ENCODE results near the gene ETS1. TPM values are rescaled to one million over a fixed set of nuclear protein-coding genes. Genes with fewer than 3 reads are reported as not detected.

Gene ETS1
- total RNA-seq, 1 experiment from 2014 or later = 1.1 TPM

GRCh38 chr11:128415539-128415938, 171.8 kb downstream of the ETS1 start:
- DNase-seq = no peak
- TF ChIP-seq, protein P1, sequence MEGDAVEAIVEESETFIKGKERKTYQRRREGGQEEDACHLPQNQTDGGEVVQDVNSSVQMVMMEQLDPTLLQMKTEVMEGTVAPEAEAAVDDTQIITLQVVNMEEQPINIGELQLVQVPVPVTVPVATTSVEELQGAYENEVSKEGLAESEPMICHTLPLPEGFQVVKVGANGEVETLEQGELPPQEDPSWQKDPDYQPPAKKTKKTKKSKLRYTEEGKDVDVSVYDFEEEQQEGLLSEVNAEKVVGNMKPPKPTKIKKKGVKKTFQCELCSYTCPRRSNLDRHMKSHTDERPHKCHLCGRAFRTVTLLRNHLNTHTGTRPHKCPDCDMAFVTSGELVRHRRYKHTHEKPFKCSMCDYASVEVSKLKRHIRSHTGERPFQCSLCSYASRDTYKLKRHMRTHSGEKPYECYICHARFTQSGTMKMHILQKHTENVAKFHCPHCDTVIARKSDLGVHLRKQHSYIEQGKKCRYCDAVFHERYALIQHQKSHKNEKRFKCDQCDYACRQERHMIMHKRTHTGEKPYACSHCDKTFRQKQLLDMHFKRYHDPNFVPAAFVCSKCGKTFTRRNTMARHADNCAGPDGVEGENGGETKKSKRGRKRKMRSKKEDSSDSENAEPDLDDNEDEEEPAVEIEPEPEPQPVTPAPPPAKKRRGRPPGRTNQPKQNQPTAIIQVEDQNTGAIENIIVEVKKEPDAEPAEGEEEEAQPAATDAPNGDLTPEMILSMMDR (IDR thresholded peaks at IDR 0.05; ENCODE audit: insufficient read depth in 1 of 2, low read depth in 1 of 2, low read length in 1 of 2, severe bottlenecking in 1 of 2, unreplicated experiment in 1 of 2) = no peak
- Mint-ChIP-seq H3K27me3 (ENCODE audit: insufficient read depth, unreplicated experiment) (peaks cover 8% of the 10 kb centered on the region), H3K4me3 (ENCODE audit: unreplicated experiment) (no peak overlapping the region), H3K4me1 (ENCODE audit: low read depth, unreplicated experiment) (no peaks in the 10 kb centered on the region), H3K9me3 (ENCODE audit: unreplicated experiment) (no peaks in the 10 kb centered on the region), H3K36me3 (ENCODE audit: insufficient read depth, unreplicated experiment) (no peaks in the 10 kb centered on the region), H3K27ac (ENCODE audit: unreplicated experiment) (no peak overlapping the region)
- intact Hi-C loops (cut with micrococcal nuclease; ENCODE audit: unreplicated experiment) = no loop called here
- H3K4me3 ChIP-seq (ENCODE audit: low read depth, low read length) = no peak overlapping the region
- ChIA-PET POLR2A (no interaction called here), CTCF (no interaction called here)
- H3K36me3 ChIP-seq (ENCODE audit: control insufficient read depth, insufficient read depth, low read length) = no peaks in the 10 kb centered on the region
- H3K9me3 ChIP-seq = no peaks in the 10 kb centered on the region
- no peaks in the 10 kb centered on the region for H3K27me3 ChIP-seq (replicated peaks; ENCODE audit: control insufficient read depth, insufficient read depth, low read length)
- no TSS peak for BruUV-seq (replicated peaks)
- no peaks in the 10 kb centered on the region for H3K4me1 ChIP-seq

DNA sequence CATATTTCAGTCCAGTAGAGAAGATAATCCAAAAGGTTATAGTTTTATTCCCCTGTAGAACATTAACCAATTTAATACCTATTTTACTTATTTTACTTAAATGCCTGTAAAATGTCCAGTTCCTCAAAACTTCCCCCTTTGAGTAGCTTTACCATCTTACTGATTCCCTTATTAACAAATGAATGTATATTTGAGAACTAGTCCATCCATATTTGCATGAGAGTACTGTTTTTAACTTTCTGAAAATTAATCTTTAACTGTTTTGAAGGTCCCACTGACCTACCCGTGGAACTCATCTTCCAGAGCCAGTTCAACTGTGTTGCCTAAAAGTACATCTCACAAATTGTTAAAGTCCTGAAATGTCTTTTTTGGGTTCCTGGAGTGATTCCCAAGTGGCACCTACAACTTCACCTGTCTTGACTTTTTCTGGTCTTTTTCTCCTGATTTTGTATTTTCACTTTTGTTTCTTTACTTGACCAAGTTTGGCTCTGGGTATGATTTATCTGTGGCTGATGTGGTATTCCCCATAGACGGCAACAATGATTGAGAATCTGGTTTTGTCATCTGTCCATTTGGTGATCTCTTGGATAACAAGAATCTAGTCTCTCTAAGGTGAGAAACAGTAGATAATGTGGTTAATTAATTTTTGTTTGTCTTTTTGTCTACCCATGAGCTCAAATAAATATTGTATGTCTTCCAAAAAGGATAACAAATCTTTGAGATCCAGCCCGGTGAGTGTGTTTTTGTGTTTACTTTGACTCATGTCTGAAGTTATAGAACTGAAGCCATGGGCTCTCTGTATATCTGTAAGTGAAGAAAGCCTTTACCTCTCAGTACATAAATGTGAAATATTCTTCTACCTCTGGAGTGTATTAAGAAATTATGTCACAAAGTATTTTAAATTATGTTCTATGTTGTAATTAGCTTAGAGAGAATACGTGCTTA, 174.2 kb downstream of the ETS1 start:
- BruUV-seq (replicated peaks) = no TSS peak
- intact Hi-C loops (cut with micrococcal nuclease; ENCODE audit: unreplicated experiment) = no loop called here
- ChIA-PET POLR2A (no interaction called here), CTCF (no interaction called here)
- TF ChIP-seq, protein P1 (IDR thresholded peaks at IDR 0.05; ENCODE audit: insufficient read depth in 1 of 2, low read depth in 1 of 2, low read length in 1 of 2, severe bottlenecking in 1 of 2, unreplicated experiment in 1 of 2) = no peak
- no peaks in the 10 kb centered on the region for H3K4me1 Mint-ChIP-seq (ENCODE audit: low read depth, unreplicated experiment)
- Histone ChIP-seq H3K27me3 (replicated peaks; ENCODE audit: control insufficient read depth, insufficient read depth, low read length) (no peaks in the 10 kb centered on the region), H3K4me1 (no peaks in the 10 kb centered on the region), H3K36me3 (ENCODE audit: control insufficient read depth, insufficient read depth, low read length) (no peaks in the 10 kb centered on the region), H3K4me3 (ENCODE audit: low read depth, low read length) (no peak overlapping the region), H3K9me3 (no peaks in the 10 kb centered on the region)
- no peak overlapping the region for H3K4me3 Mint-ChIP-seq (ENCODE audit: unreplicated experiment)
- no peaks in the 10 kb centered on the region for H3K36me3 Mint-ChIP-seq (ENCODE audit: insufficient read depth, unreplicated experiment)
- no peak for DNase-seq
- no peak overlapping the region for H3K27ac Mint-ChIP-seq (ENCODE audit: unreplicated experiment)
- no peaks in the 10 kb centered on the region for H3K9me3 Mint-ChIP-seq (ENCODE audit: unreplicated experiment)
- peaks cover 18% of the 10 kb centered on the region for H3K27me3 Mint-ChIP-seq (ENCODE audit: insufficient read depth, unreplicated experiment)

GRCh38 chr11:128411812-128412211, 175.5 kb downstream of the ETS1 start:
- H3K4me1 ChIP-seq = no peaks in the 10 kb centered on the region
- Mint-ChIP-seq H3K4me1 (ENCODE audit: low read depth, unreplicated experiment) (no peaks in the 10 kb centered on the region), H3K4me3 (ENCODE audit: unreplicated experiment) (no peak overlapping the region), H3K36me3 (ENCODE audit: insufficient read depth, unreplicated experiment) (no peaks in the 10 kb centered on the region), H3K27ac (ENCODE audit: unreplicated experiment) (no peak overlapping the region), H3K27me3 (ENCODE audit: insufficient read depth, unreplicated experiment) (peaks cover 17% of the 10 kb centered on the region), H3K9me3 (ENCODE audit: unreplicated experiment) (no peaks in the 10 kb centered on the region)
- BruUV-seq (replicated peaks) = no TSS peak
- H3K9me3 ChIP-seq = no peaks in the 10 kb centered on the region
- no peaks in the 10 kb centered on the region for H3K27me3 ChIP-seq (replicated peaks; ENCODE audit: control insufficient read depth, insufficient read depth, low read length)
- ChIA-PET POLR2A (no interaction called here), CTCF (interaction anchor here (0.6 kb wide), 1 partner anchor 183 kb away, joined by 4 read pairs; no protein-coding TSS in a partner anchor)
- no peak overlapping the region for H3K4me3 ChIP-seq (ENCODE audit: low read depth, low read length)
- DNase-seq = no peak
- TF ChIP-seq, protein P1 (IDR thresholded peaks at IDR 0.05; ENCODE audit: insufficient read depth in 1 of 2, low read depth in 1 of 2, low read length in 1 of 2, severe bottlenecking in 1 of 2, unreplicated experiment in 1 of 2) = no peak
- intact Hi-C loops (cut with micrococcal nuclease; ENCODE audit: unreplicated experiment) = no loop called here
- no peaks in the 10 kb centered on the region for H3K36me3 ChIP-seq (ENCODE audit: control insufficient read depth, insufficient read depth, low read length)

Data from Caco-2 (cell line).